Measurements from ENCODE around the gene CDK5RAP2. TPM values are rescaled to one million over a fixed set of nuclear protein-coding genes. Genes with fewer than 3 reads are reported as not detected.

The CDK5RAP2 gene
- polyA plus RNA-seq, 1 donor (not counting 4 experiments of a cell fraction or from before 2014, with no cell fraction given): 22.4 TPM

DNA sequence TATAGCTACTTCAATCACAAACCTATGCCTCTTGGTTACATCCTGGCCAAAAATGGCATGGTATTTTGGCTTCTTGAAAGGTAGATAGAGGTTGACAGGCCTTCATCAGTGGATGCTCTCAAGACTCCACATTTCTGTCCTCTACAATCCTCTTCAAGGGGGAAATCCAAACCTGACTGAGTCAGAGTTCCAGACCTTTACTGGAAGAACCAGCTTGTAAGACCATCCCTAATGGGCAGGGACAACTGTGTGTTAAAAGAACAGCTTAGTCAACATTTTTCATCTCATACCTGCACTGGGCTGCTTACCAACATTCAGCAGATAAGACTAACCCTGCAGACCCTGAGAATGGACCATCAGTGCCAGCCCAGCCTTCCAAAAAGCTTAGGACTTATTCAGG lies 155.7 kb downstream of the CDK5RAP2 start:
- H4K20me1 ChIP-seq (ENCODE audit: control insufficient read depth, extremely low read depth, insufficient read depth, low read length): no peaks in the 10 kb centered on the region
- H3K27ac ChIP-seq (ENCODE audit: control insufficient read depth, insufficient read depth, low read length): no peak overlapping the region
- no peak overlapping the region for H3K4me2 ChIP-seq (ENCODE audit: control insufficient read depth, extremely low read depth, insufficient read depth, low read depth, low read length)
- no peak overlapping the region for H3K9ac ChIP-seq (ENCODE audit: control insufficient read depth, extremely low read depth, insufficient read depth, low read length)
- H2AFZ ChIP-seq (ENCODE audit: control insufficient read depth, low read length): no peak overlapping the region
- no peak for TF ChIP-seq CTCF (optimal IDR thresholded peaks at IDR 0.05 in 1 of 3, IDR thresholded peaks at IDR 0.05 in 1 of 3, conservative IDR thresholded peaks at IDR 0.05 in 1 of 3; ENCODE audit: extremely low read depth in 1 of 3, insufficient read depth in 2 of 3, low read length in 3 of 3)
- no peak for TF ChIP-seq EZH2 (IDR thresholded peaks at IDR 0.05; ENCODE audit: low read length)
- no peaks in the 10 kb centered on the region for H3K79me2 ChIP-seq (ENCODE audit: control insufficient read depth, insufficient read depth, low read length)
- H3K36me3 ChIP-seq (ENCODE audit: control insufficient read depth in 2 of 2, extremely low read depth in 1 of 2, insufficient read depth in 2 of 2, low read length in 2 of 2): peaks cover 3 to 14% of the 10 kb centered on the region in 2 experiments
- no peak for FAIRE-seq
- no peaks in the 10 kb centered on the region for H3K9me3 ChIP-seq (ENCODE audit: control insufficient read depth, low read depth, low read length)
- peaks cover 3% of the 10 kb centered on the region for H3K4me1 ChIP-seq (ENCODE audit: control insufficient read depth, extremely low read depth, insufficient read depth, low read length)
- no peaks in the 10 kb centered on the region for H3K27me3 ChIP-seq (ENCODE audit: control insufficient read depth, extremely low read depth, insufficient read depth, low read length)
- dilution Hi-C loops (cut with MboI; ENCODE audit: extremely low pct_ligation_motif_present, low sequenced_read_pairs): no loop called here
- H3K9me1 ChIP-seq (ENCODE audit: control insufficient read depth, extremely low read depth, insufficient read depth, low read length): no peaks in the 10 kb centered on the region
- H3K4me3 ChIP-seq (ENCODE audit: control insufficient read depth in 2 of 3, extremely low read depth in 1 of 3, insufficient read depth in 2 of 3, low read depth in 1 of 3, low read length in 3 of 3): no peak overlapping the region
- no peak for DNase-seq (ENCODE audit: low read depth, low spot score)

- Histone ChIP-seq H2AFZ (ENCODE audit: control insufficient read depth, low read length) (no peak overlapping the region), H3K4me1 (ENCODE audit: control insufficient read depth, extremely low read depth, insufficient read depth, low read length) (peaks cover 3% of the 10 kb centered on the region), H3K4me2 (ENCODE audit: control insufficient read depth, extremely low read depth, insufficient read depth, low read depth, low read length) (no peak overlapping the region), H3K27ac (ENCODE audit: control insufficient read depth, insufficient read depth, low read length) (no peak overlapping the region), H3K4me3 (ENCODE audit: control insufficient read depth in 2 of 3, extremely low read depth in 1 of 3, insufficient read depth in 2 of 3, low read depth in 1 of 3, low read length in 3 of 3) (no peak overlapping the region), H3K9me1 (ENCODE audit: control insufficient read depth, extremely low read depth, insufficient read depth, low read length) (no peaks in the 10 kb centered on the region), H3K36me3 (ENCODE audit: control insufficient read depth in 2 of 2, extremely low read depth in 1 of 2, insufficient read depth in 2 of 2, low read length in 2 of 2) (peaks cover 3 to 15% of the 10 kb centered on the region in 2 experiments), H3K27me3 (ENCODE audit: control insufficient read depth, extremely low read depth, insufficient read depth, low read length) (no peaks in the 10 kb centered on the region), H3K9me3 (ENCODE audit: control insufficient read depth, low read depth, low read length) (no peaks in the 10 kb centered on the region), H3K79me2 (ENCODE audit: control insufficient read depth, insufficient read depth, low read length) (no peaks in the 10 kb centered on the region), H3K9ac (ENCODE audit: control insufficient read depth, extremely low read depth, insufficient read depth, low read length) (no peak overlapping the region), H4K20me1 (ENCODE audit: control insufficient read depth, extremely low read depth, insufficient read depth, low read length) (no peaks in the 10 kb centered on the region)
- no peak for FAIRE-seq
- no peak for DNase-seq (ENCODE audit: low read depth, low spot score)
- TF ChIP-seq EZH2 (IDR thresholded peaks at IDR 0.05; ENCODE audit: low read length) (no peak), CTCF (optimal IDR thresholded peaks at IDR 0.05 in 1 of 3, IDR thresholded peaks at IDR 0.05 in 1 of 3, conservative IDR thresholded peaks at IDR 0.05 in 1 of 3; ENCODE audit: extremely low read depth in 1 of 3, insufficient read depth in 2 of 3, low read length in 3 of 3) (no peak)
- dilution Hi-C loops (cut with MboI; ENCODE audit: extremely low pct_ligation_motif_present, low sequenced_read_pairs): no loop called here
Observed at GRCh38 chr9:120423812-120424211, 156.2 kb downstream of the CDK5RAP2 start.
